D721Med (cell line): ENCODE data around the gene ATRX.
"Not testable (repeated sequence)": the region's sequence is repeated elsewhere in the genome, so short reads cannot be mapped to it uniquely, and the experiment has no call there.

Experiments
- DNase-seq: peaks from one replicate; pipeline ENCODE4 v3.0.0; 2011; ENCODE audit warnings: low spot score; ENCODE audit not compliant: insufficient read length
- FAIRE-seq: peaks from 2 replicates; lab custom pipeline; 2011; peaks lifted over from hg19 to GRCh38; lab: Jason Lieb, UNC
- TF ChIP-seq, protein P1 (sequence below): IDR thresholded peaks from 2 replicates; pipeline ENCODE4 v1.5.1; 2012; ENCODE audit warnings: mild to moderate bottlenecking, control low read depth; ENCODE audit not compliant: insufficient read depth; ENCODE audit errors: missing control alignments

The ATRX gene

DNA sequence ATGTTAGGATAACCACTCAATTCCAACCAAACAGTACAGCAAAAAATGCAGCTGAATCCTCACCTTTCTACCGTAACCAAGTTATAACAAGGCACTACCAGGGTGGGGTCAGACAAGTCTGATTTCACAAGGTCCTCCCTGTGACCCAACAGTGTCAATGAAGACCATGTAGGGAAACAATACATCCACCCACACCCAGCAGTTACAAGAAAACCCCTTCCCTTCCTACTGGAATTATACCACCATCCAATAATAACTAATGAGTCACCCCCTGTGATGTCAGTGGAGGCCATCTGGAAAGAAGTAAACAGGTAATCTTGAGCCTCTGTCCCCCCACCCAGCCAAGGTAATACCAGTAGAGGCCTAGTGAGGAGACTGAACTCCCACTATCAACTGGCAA lies 221.2 kb downstream of the ATRX start:
- FAIRE-seq (no peak), DNase-seq (no peak)
- TF ChIP-seq, protein P1, sequence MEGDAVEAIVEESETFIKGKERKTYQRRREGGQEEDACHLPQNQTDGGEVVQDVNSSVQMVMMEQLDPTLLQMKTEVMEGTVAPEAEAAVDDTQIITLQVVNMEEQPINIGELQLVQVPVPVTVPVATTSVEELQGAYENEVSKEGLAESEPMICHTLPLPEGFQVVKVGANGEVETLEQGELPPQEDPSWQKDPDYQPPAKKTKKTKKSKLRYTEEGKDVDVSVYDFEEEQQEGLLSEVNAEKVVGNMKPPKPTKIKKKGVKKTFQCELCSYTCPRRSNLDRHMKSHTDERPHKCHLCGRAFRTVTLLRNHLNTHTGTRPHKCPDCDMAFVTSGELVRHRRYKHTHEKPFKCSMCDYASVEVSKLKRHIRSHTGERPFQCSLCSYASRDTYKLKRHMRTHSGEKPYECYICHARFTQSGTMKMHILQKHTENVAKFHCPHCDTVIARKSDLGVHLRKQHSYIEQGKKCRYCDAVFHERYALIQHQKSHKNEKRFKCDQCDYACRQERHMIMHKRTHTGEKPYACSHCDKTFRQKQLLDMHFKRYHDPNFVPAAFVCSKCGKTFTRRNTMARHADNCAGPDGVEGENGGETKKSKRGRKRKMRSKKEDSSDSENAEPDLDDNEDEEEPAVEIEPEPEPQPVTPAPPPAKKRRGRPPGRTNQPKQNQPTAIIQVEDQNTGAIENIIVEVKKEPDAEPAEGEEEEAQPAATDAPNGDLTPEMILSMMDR = no peak

DNA sequence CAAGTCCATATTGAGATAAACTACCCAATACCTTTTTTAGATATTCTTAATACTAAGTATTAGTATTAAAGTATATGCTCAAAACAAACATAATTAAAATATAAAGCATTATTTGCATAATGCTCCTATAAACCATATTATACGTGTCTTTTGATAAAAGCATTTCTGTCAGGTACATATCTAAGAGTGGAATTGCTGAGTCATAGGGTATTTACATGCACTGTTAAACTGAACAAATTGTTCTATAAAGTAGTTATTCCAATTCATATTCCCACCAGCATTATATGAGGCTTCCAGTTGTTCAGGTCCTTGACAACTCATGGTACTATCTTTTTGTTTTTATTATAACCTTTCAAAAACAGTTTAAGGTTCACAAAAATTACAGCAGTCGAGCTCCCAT lies 224.6 kb downstream of the ATRX start:
- FAIRE-seq = no peak
- TF ChIP-seq, protein P1 = no peak
- no peak for DNase-seq

GRCh38 chrX:77556276-77556675 lies 229.7 kb downstream of the ATRX start:
- FAIRE-seq (no peak), DNase-seq (no peak)
- TF ChIP-seq, protein P1 = no peak

DNA sequence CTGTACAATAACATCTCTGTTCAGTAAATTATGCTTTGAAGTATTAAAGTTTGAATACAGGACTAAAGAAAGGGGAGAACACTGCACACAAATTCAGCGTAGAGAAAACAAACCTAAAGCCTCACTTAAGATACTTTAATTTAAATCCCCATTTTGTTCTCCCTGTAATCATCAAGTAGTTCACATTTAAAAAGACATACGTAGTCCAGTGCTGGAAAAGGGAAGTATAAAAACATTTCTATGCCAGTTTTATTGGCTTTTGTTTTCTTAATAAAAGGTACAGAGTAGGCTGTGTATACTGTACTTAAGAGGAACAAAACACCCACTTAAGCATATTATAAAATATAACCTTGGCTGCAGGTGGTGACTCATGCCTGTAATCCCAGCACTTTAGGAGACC lies 237.3 kb downstream of the ATRX start:
- DNase-seq (no peak), FAIRE-seq (no peak)
- TF ChIP-seq, protein P1 = no peak

DNA sequence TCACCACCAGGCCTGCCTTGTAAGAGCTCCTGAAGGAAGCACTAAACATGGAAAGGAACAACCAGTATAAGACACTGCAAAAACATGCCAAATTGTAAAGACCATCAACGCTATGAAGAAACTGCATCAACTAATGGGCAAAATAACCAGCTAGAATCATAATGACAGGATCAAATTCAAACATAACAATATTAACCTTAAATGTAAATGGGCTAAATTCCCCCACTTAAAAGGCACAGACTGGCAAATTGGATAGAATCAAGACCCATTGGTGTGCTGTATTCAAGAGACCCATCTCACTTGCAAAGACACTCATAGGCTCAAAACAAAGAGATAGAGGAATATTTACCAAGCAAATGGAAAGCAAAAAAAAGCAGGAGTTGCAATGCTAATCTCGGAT lies 246.2 kb downstream of the ATRX start:
- not testable (repeated sequence) for DNase-seq, FAIRE-seq

DNA sequence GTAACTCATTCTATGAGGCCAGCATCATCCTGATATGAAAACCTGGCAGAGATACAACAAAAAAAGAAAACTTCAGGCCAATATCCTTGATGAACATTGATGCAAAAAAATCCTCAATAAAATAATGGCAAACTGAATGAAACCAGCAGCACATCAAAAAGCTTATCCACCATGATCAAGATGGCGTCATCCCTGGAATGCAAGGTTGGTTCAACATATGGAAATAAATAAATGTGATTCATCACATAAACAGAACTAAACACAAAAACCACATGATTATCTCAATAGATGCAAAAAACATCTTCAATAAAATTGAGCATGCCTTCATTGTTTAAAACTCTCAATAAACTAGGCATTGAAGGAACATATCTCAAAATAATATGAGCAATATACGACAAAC lies 254.8 kb downstream of the ATRX start:
- FAIRE-seq = not testable (repeated sequence)

DNA sequence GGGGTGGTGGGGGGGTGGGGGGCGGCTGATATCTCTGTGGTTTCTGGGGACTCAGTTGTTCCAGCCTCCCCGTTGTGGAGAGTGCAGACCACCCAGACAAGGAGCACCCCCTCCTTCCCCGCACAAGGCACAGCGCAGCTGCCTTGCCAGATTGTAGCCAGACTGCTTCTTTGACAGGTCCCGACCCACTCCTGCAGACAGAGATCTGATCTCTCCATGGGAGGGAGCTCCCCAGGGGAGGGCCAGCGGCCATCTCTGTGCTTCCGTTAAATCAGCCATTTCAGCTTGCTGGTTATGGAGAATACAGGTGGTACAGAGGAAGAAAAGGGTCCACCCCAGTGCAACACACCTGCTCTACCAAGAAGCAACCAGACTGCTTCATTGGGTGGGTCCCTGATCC lies 258.0 kb downstream of the ATRX start:
- no peak for DNase-seq
- TF ChIP-seq, protein P1 = no peak
- FAIRE-seq = no peak

More for the DNA sequence above, 254.8 kb downstream of the ATRX start:
- DNase-seq = not testable (repeated sequence)

DNA sequence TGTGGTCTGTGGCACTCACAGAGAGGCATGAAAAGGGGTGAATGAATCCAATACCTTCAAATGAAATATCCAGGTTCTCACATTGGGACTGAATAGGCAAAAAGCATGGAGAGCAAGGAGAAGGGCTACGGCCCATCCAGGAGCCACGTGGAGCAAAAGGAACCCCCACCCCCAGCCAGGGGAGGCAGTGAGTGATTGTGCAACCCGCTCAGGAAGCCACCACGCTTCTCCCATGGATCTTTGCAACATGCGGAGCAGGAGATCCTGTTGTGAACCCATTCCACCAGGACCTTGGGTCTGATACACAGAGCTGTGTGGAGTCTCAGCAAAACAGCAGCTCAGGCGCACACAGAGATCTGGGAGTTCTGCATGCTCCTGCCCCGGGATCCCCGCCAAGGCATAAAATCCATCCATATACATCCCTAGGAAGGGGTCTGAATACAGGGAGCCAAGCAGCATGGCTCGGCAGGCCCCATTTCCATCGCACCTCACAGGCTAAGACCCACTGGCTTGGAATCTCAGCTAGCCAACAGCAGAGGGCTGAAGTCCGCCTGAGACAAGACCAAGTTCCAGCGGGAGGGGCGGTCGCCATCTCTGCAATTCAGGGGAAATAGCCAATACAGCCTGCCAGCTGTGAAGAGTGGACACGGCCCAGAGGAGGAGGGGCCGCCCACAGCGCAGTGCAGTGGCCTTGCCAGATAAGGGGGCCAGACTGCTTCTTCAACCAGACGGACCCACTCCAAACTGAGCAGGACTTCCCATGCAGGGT lies 258.6 kb downstream of the ATRX start:
- no peak for DNase-seq
- no peak for FAIRE-seq
- TF ChIP-seq, protein P1 = no peak
